ENCODE results near the gene RIMS4.
A peak's percentile ranks its signal among the peaks of the same experiment; 100 is the strongest.

RIMS4 gene

GRCh38 chr20:44736170-44737021 is 74.0 kb downstream of the RIMS4 start:
- peak; percentile 76 to 77 for DNase-seq

- no peak for DNase-seq
Measured at GRCh38 chr20:44735816-44736169, 74.6 kb downstream of the RIMS4 start.

GRCh38 chr20:44734938-44735337 is 75.4 kb downstream of the RIMS4 start:
- DNase-seq, result no peak

GRCh38 chr20:44733341-44734069 is 76.8 kb downstream of the RIMS4 start:
- peak in 1 of 2 experiments; percentile 36 for DNase-seq

GRCh38 chr20:44732327-44732726 is 78.0 kb downstream of the RIMS4 start:
- no peak for DNase-seq

- DNase-seq, result no peak
Measured at GRCh38 chr20:44731657-44732056, 78.7 kb downstream of the RIMS4 start.

GRCh38 chr20:44730441-44730840 is 79.9 kb downstream of the RIMS4 start:
- no peak for DNase-seq

GRCh38 chr20:44728801-44729443 is 81.4 kb downstream of the RIMS4 start:
- DNase-seq, result peak in 1 of 2 experiments; percentile 55

GRCh38 chr20:44727651-44728050 is 82.7 kb downstream of the RIMS4 start:
- DNase-seq, result no peak

- no peak for DNase-seq
Measured at GRCh38 chr20:44727039-44727438, 83.3 kb downstream of the RIMS4 start.

GRCh38 chr20:44725837-44726236 is 84.5 kb downstream of the RIMS4 start:
- DNase-seq, result no peak

GRCh38 chr20:44724423-44725091 is 85.8 kb downstream of the RIMS4 start:
- DNase-seq, result no peak

- no peak for DNase-seq
Measured at GRCh38 chr20:44723798-44724362, 86.5 kb downstream of the RIMS4 start.

GRCh38 chr20:44723391-44723790 is 87.0 kb downstream of the RIMS4 start:
- DNase-seq, result no peak

GRCh38 chr20:44722990-44723389 is 87.4 kb downstream of the RIMS4 start:
- no peak for DNase-seq

GRCh38 chr20:44721785-44722054 is 88.6 kb downstream of the RIMS4 start:
- DNase-seq, result no peak

GRCh38 chr20:44720997-44721784 is 89.2 kb downstream of the RIMS4 start:
- DNase-seq, result no peak

- DNase-seq, result no peak
Measured at GRCh38 chr20:44720621-44720996, 89.7 kb downstream of the RIMS4 start.

- DNase-seq, result no peak
Measured at GRCh38 chr20:44719841-44720240, 90.5 kb downstream of the RIMS4 start.

- DNase-seq, result no peak
Measured at GRCh38 chr20:44717986-44718385, 92.4 kb downstream of the RIMS4 start.

GRCh38 chr20:44716309-44717106 is 93.8 kb downstream of the RIMS4 start:
- DNase-seq, result no peak

Data from NCI-H1930 (cell line).